Stromal cell of bone marrow (primary cell): ENCODE data around the gene AASDH.
A peak's percentile ranks its signal among the peaks of the same experiment; 100 is the strongest.
"Not testable (repeated sequence)": the region's sequence is repeated elsewhere in the genome, so short reads cannot be mapped to it uniquely, and the experiment has no call there.

ENCODE experiments used
- DNase-seq: peaks from one replicate; pipeline ENCODE4 v3.0.0-alpha.2; 2012; ENCODE audit warnings: low read depth

Gene AASDH

DNA sequence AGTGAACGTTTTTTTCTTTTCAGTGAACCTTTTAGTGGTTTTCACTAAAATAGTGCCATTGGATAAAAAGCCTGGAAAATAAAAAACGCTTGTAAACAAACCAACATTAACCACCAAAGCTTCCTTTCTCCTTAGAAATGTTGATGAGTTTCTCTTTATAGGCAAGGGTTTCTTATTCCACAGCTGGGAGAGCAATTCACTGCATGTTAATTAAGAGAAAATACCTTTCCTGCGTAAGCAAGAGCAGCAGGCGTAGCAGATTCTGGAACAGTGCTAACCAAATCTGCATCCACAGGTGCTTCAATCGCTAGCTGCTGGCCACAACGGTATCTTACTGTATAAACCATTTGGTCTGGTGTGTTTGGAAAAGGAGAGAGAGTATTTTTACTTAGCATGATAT, 13.3 kb upstream of the AASDH start:
- no peak for DNase-seq

DNA sequence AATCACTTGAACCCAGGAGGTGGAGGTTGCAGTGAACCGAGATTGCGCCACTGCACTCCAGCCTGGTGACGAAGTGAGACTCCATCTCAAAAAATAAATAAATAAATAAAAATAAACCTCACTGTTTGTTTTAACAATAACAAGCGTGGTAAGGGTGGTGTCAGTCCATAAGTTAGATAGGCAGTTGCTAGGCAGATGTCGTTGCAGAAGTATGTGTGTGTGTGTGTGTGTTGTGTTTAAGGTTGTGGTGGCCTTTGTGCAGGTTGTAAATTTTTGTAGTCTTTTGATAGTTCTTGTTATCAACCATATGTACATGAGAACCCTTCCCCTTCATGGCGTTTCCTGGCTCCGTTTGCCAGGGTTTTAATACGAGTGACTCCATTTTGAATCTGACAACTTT, 4.0 kb upstream of the AASDH start:
- no peak for DNase-seq

DNA sequence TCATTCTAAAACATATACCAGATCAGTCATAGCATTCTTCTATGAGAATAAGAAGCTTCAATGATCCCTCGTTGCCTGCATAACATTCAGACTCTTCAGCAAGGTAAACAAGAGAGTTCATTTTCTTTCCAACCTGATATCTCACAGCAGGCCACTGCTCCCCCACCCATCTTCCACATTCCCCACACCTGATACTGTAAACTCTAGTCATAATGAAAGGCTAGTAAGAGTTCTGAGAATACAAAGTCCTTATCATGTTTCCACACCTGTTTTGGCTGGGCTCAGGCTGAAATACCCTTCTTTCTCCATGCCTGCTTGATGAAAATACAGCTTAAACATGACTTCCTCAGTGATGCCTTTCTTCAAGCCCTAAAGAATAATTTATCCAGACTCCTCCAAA, 2.3 kb upstream of the AASDH start:
- no peak for DNase-seq

DNA sequence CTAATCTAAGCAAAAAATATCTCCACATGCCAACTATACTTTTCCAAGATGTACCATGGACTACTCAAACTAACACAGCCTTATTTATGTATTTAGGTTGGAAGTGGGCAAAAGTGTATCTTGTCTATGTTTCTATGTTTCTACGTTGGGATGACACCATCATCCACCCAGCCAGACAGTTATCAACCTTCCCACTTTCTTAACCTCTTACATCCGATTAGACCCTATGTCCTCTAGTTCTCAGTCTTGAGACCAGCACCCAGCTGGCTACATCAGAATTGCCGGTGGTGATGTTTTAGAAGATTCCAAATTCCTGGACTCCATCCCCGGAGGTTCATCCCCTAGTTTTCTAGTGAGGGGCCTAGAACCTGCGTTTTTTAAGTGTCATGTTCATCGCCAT, 1.0 kb upstream of the AASDH start:
- DNase-seq = no peak

DNA sequence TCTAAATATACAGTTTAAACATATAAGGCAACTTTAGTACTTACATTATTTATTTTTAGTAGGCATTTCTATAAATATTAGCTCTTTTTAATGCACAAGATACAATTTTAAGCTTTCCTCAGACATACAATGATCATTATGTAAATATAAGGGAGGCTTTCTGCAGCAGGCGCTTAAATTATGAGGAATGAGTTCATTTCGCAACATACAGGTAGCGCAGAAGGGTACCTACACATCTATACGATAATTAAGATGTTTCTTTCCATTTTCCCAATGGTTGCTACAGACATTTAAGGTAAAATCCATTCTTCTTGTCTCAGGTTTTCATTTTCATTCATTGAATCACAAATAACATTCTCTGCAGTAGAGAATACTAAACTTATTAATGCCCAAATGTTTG, 1.2 kb downstream of the AASDH start:
- no peak for DNase-seq

DNA sequence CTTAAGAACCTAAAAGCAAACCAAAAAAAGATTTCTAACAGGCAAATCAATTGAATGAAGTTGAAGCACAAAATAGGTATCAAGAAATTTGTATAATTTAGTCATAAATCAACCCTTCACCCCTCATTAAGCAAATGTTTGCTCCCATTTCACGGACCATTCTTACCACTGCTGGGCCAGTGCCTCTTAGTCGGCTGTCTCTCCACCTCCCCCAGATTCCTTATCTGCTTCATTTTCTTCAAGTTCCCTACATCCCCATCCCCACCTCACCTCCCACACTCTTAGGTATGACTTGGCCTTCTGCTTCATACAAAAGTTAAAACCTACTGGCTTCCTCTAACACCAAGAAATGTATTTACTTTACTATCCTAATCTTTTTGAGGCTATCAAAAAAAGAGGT, 11.8 kb downstream of the AASDH start:
- DNase-seq = no peak

DNA sequence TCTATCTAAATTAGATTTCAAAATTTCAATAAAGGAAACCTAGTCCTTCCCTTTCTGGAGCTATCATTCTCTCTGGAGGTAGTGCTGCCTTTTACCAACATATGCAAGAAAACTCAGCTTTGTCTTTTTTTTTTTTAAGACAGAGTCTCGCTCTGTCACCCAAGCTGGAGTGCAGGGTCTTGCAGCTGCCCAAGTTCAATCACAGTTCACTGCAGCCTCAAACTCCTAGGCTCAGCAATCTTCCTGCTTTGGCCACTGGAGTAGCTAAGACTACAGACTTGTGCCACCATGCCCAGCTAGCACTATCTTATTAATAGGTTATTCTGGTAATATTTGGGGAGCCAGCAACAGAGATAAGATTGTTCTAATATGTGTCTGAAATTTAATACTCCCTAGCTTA, 12.3 kb downstream of the AASDH start:
- no peak for DNase-seq

DNA sequence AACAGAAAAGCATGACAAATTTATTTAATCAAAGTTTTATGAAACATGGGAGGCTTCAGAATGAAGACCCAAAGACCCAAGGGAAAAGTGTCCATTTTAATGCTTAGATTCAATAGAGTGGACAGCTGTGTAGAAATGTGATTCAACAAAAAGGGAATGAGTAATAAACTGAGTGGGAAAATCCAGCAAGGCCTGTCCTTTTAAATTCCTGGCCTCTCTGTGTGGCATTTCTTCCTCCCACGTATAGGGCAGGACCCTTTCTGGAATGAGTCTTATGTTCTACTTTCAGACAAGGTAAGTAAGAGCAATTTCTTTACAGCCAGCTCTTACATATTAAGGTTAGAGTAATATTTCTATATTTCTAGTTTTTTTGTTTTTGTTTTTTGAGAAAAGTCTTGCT, 14.5 kb downstream of the AASDH start:
- no peak for DNase-seq

DNA sequence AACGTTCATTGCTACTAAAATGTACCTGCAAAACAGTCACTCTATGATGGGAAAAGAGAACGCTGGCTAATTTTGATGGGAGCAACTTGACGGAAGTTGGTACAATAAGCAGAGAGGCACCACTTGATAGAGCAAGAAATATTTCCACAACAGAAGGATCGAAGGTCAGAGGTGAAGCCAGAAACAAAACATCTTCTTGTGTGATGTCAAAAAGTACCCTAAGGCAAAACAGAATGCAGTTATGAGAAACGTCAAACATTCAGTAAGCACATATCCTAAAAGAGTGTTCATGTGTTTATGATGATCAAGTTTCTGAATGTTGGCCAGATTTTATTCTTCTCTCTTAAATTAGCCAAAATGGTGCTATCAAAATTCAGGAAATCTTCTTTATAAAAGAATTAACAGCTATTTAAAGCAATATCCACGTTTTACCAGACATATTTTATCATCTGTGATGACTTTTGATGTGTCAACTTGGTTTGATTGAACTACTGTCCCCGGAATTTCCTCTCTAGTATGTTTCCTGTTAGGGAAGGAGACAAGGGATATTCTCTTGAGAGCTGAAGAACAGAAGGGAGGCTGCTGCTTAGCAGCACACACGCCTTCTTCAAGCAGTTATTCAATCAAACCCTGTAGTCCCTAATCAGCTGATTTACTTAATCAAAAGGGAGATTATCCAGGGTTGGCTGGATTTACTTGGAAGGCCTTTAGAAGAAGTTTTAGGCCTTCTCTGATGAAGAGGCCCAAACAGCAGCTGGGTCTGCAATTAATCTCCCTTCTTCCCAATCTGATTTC, 15.7 kb downstream of the AASDH start:
- no peak for DNase-seq

DNA sequence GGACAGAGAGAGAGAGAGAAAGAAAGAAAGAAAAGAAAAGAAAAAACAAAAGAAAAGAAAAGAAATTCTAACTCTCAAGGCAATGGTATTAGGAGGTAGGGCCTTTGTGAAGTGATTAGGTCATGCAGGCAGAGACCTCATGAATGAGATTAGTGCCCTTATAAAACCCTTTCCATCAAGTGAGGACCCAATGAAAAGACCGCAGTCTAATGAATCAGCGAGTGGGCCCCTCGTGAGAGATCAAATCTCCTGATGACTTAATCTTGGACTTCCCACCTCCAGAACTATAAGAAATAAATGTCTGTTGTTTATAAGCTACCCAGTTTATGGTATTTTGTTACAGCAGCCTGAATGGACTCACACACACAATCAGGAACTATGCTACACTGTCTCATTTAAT, 16.9 kb downstream of the AASDH start:
- no peak for DNase-seq

DNA sequence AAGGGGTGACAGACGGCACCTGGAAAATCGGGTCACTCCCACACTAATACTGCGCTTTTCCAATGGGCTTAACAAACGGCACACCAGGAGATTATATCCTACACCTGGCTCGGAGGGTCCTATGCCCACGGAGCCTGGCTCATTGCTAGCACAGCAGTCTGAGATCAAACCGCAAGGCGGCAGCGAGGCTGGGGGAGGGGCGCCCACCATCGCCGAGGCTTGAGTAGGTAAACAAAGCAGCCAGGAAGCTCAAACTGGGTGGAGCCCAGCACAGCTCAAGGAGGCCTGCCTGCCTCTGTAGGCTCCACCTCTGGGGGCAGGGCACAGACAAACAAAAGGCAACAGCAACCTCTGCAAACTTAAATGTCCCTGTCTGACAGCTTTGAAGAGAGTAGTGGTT, 24.3 kb downstream of the AASDH start:
- DNase-seq = not testable (repeated sequence)

DNA sequence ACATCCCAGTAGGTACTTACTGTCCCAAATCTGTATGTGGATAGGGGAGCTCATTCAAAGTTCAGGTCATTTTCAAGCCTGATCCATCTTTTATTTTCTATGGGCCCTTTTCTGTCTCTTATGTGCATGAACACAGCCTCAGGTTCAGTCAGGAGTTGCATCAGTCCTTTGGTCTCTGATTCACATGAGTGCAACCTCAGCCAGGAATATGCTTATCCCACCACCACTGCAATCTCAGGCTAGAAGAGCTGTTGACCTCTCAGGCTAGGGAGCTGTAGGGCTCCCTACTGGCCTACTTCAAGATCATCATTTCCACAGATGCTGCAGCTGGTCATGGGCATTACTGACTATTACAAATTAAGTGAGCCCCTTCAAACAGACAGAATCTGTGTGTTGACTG, 27.2 kb downstream of the AASDH start:
- DNase-seq = no peak

DNA sequence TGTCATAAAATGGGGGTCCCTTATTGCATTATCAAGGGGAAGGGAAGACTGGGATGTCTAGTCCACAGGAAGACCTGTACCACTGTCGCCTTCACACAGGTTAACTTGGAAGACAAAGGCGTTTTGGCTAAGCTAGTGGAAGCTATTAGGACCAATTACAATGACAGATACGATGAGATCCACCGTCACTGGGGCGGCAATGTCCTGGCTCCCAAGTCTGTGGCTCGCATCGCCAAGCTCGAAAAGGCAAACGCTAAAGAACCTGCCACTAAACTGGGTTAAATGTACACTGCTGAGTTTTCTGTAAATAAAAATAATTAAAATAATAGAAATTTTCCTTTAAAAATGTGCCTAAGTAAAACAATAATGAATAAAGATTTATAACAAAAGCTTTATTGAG, 30.6 kb downstream of the AASDH start:
- DNase-seq = no peak

DNA sequence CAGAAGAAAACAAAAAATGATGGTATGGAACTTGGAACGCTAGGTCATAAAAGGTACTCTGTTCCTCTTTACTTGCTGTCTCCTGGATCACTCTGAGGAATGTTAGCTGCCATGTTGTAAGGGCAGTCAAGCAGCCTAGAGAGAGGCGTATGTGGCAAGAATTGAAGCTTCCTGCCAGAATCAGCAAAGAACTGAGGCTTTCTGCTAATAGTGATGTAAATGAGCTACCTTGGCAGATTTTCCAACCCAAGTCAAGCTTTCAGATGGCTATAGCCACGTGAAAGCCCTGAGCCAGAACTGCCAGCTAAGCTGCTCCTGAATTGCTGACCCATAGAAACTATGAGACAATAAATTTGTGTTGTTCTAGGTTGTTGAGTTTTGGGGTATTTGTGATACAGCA, 38.7 kb downstream of the AASDH start:
- DNase-seq = no peak

DNA sequence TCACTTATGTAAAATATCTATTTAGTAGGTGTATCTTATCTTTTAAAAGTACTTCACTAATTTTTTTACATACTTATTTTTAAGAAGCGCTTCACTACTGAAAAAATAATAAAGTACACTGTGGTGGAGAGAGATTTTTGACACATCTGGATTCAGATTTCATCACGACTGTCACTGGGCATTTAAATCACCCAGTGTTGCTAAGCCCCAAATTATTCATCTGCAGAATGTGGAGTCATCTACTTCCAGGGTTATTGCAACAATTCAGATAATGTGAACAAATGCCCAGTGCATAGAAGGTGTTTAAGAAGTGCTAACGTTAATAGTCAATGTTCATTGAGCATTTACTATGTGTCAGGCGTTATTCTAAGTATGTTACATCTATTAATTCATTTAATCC, 41.8 kb downstream of the AASDH start:
- DNase-seq = no peak

DNA sequence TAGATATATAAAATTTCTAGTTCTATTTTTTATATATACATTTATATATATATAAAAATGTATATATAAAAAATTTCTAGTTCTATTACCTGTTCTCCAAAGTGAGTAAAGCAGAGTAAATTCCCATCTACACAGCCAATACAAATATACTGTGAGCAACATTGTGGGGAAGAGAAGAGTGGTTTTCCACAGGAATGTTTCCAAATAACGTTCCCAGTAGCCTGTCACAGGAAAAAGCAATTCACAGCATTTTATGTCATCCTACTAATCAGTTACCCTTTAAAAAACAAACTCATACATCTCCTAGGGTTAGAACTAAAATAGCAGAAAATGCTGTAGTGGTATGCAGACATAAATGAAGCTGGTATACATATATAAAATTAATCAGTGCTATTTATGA, 44.5 kb downstream of the AASDH start:
- peak; percentile 18 for DNase-seq

DNA sequence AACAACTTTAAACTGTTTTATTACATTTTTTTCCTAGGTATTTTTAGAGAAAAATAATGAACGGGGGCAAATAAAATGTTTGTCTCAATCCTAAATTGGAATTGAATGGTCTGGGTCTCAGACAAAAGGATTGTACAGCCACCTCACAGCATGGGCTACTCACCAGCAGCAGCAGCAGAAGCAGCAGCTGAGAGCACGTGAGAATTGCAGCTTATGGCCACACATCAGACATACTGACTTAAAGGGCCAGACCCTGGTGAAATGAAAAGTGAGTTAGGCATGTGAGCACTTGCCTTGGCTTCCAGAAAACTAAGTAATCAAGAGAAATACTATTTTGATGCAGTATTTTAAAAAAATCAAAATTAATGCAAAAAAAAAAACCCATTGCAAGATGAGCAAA, 56.6 kb downstream of the AASDH start:
- no peak for DNase-seq

DNA sequence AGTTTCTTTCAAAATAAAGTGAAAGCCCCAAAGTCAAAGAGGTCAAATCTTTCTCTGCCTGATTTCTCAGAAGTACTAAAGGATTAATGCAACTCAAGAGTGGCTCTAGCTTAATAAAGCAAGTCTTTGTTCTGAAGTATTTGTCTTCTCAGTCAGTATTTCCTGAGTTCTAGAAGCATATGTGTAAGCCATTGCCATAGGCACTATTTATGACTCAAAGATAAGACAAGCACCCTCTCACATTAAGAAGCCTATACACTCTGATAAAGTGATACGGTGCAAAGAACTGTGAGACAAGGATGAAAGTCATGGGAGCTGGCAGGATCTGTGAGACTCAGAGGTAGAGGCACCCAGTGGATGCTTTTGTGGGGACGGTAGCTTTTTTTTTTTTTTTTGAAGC, 60.9 kb downstream of the AASDH start:
- DNase-seq = no peak

DNA sequence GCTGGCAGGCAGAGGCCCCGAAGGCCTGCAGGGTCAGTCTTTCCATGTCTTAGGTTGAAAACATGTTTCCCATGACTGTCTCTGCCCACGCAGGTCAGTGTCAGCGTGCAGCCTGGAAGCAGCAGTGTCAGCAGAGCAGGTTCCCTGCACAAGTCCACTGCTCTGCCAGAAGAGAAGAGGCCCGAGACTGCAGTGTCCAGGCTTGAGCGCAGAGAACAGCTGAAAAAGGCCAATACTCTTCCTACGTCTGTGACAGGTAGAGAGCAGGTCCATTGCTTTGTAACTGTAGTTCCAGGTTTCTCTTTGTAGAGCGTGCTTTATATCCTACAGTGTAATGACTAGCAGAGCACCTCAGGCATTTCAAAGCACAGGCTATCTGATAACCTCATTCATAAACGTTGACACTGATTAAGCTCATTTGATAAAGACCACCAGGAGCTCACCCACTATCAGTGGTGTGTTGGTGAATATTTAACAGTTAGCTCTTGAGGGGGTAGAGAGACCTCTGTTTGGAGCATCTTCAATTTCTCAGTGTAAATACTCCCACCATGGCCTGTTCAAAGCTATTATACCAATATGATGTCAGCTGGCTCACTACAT, 63.2 kb downstream of the AASDH start:
- DNase-seq = no peak

DNA sequence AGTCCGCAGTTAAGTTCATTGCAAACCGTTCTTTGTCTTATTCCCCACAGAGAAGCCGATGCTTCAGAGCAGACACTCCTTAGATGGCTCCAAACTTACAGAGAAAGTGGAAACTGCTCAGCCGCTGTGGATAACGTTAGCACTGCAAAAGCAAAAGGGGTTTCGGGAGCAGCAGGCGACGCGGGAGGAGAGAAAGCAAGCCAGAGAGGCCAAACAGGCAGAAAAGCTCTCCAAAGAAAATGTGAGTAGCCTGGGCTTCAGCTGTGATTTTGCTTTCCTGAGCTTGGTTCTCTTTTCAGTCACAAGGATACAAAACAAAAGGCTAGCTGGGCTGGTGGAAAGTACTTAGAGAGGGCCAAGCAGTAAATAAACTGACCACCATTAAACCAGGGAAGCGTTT, 64.0 kb downstream of the AASDH start:
- DNase-seq = no peak

DNA sequence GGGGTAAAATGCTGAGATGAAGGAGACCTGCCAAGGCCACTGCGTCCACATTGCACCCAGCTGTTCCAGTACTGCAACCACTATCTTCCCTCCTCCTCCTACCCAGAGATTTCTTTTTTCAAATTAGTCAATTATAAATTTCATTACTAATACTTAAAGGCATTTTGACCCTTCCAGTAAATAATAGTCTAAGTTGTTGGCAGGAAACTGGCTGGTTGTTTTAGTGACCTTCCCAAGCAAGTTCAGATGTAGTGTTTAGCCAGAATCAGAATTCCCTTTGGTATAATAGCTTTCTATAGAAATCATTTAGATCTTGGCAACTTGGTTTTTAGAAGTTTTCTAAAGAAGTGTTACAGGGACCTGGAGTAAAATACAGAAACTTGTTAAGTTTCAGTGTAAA, 66.0 kb downstream of the AASDH start:
- no peak for DNase-seq

DNA sequence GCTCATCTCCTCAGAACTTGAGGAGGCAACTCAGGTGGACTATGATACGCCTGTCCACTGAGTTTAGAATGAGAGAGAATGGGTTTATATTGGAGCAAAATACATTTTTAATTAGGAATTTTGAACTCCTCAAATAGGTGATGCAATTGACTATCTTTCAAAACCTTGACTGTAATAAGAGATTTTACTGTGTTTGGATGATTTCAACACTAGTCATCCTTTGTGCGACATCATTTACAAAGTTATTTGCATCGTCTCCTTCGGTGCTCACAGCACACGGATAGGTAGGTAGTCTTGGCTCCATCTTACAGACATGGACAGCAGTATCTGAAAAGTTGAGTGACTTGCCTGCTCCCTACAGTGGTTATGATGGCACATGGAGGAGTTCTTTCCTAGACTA, 67.0 kb downstream of the AASDH start:
- no peak for DNase-seq

DNA sequence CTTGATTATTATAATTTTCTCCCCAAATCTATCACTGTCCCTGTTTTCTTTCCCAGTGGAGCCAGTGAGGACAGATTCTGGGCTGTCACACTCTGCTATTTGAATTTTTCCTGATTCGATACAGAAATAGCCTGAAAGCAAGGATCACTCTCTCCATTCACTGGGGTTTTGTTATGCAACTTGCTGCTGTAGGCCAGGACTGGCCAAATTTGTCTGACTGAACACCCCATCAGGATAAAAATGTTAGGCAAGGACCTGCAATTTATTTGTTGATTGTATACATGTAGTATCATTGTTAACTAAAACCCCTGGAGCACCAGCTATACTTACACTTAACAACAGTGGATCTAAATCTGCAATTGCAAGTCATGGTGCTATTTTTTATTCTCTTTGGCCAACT, 68.7 kb downstream of the AASDH start:
- no peak for DNase-seq

DNA sequence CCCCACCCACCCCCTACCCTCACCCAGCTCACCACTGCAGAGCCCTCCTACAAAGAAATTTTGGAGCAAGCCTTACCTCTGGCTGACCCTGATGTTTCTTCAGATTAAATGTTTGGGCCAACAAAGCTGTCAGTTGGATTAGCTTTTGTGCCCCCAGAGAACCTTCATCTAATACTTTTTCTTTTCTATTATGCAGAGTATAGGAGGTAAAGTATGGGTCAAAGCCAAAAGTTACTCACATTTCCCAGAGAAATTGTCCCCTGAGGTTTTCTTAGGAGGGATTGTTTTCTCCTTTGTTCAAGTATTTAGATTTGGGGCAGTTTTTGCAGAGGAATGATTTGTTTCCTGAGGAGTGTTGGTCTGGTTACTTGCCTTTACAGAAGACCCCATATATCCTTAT, 69.5 kb downstream of the AASDH start:
- no peak for DNase-seq
